ENCODE measurements around the gene PAQR7. TPM values are rescaled to one million over a fixed set of nuclear protein-coding genes. Genes with fewer than 3 reads are reported as not detected.
A peak's percentile ranks its signal among the peaks of the same experiment; 100 is the strongest.

The PAQR7 gene
- total and polyA plus RNA-seq, 2 experiments from 2014 or later = 4.0 to 5.2 TPM

DNA sequence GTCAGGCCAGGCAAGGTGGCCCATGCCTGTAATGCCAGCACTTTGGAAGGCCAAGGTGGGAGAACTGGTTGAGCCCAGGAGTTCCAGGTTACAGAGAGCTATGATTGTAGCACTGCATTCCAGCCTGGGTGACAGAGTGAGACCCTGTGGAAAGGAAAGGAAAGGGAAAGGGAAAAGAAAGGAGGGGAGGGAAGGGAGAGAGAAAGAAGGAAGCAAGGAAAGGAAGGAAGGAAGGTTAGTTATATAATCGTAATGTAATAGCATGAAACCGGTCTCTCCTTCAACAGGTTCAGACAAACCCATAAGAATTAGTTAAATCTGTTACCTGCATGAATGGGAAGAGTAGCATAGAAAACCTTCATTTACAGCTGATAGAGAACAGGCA lies 1.2 kb upstream of the PAQR7 start:
- H3K9me2 ChIP-seq (ENCODE audit: insufficient read depth) = no peaks in the 10 kb centered on the region
- H3K27me3 ChIP-seq (ENCODE audit: insufficient read depth) = peaks cover 17% of the 10 kb centered on the region
- H3K27ac ChIP-seq (ENCODE audit: low read depth) = no peak overlapping the region
- no peak for ATAC-seq
- H3K79me2 ChIP-seq (replicated peaks; ENCODE audit: insufficient read depth) = no peaks in the 10 kb centered on the region
- peak overlapping the region; percentile 78; the same call in 1 of the 2 replicates for H2AFZ ChIP-seq
- peak overlapping the region; percentile 76 for H3K4me2 ChIP-seq
- Mint-ChIP-seq H3K4me1 (peaks cover 10% of the 10 kb centered on the region), H3K9me3 (no peaks in the 10 kb centered on the region; the same call in 2 of the 3 replicates), H3K36me3 (ENCODE audit: low read depth) (no peaks in the 10 kb centered on the region), H3K27me3 (ENCODE audit: insufficient read depth, low read depth, poor library complexity) (peaks cover 5% of the 10 kb centered on the region), H3K4me3 (peak overlapping the region; percentile 73; the same call in 2 of the 3 replicates), H3K27ac (no peak overlapping the region)
- peak overlapping the region; percentile 76 for H3K4me3 ChIP-seq
- no peak for DNase-seq (ENCODE audit: low spot score)
- no peaks in the 10 kb centered on the region for H3K36me3 ChIP-seq (ENCODE audit: insufficient read depth)
- 0 out of 2 replicates have a peak, but pooled peaks cover 3% of the 10 kb centered on the region for H3F3A ChIP-seq (replicated peaks; ENCODE audit: low read depth)
- no peaks in the 10 kb centered on the region for H4K20me1 ChIP-seq (replicated peaks; ENCODE audit: insufficient read depth)
- H3K4me1 ChIP-seq (ENCODE audit: insufficient read depth) = peaks cover 6% of the 10 kb centered on the region
- TF ChIP-seq EZH2phosphoT487 (IDR thresholded peaks at IDR 0.05; ENCODE audit: unreplicated experiment) = no peak
- TF ChIP-seq CTCF (conservative IDR thresholded peaks at IDR 0.05; ENCODE audit: low read depth in 2 of 2) = no peak
- no peak for TF ChIP-seq POLR2AphosphoS5 (IDR thresholded peaks at IDR 0.05; ENCODE audit: low read depth)
- no peak for TF ChIP-seq EZH2 (IDR thresholded peaks at IDR 0.05; ENCODE audit: low read depth, unreplicated experiment)
- no peak for TF ChIP-seq ZNF331 (CRISPR knock-in tag; IDR thresholded peaks at IDR 0.05; ENCODE audit: low read depth)

- no peaks in the 10 kb centered on the region for H3K9me2 ChIP-seq (ENCODE audit: insufficient read depth)
- peak overlapping the region; percentile 76 for H3K4me3 ChIP-seq
- Mint-ChIP-seq H3K4me3 (peak overlapping the region; percentile 73), H3K4me1 (peaks cover 15% of the 10 kb centered on the region), H3K27me3 (ENCODE audit: insufficient read depth, low read depth, poor library complexity) (peaks cover 5% of the 10 kb centered on the region), H3K9me3 (no peaks in the 10 kb centered on the region; the same call in 2 of the 3 replicates), H3K36me3 (ENCODE audit: low read depth) (no peaks in the 10 kb centered on the region), H3K27ac (peak overlapping the region; percentile 32; the same call in 1 of the 2 replicates)
- peak overlapping the region; percentile 78 for H2AFZ ChIP-seq
- peak overlapping the region; percentile 76 for H3K4me2 ChIP-seq
- no peaks in the 10 kb centered on the region for H3K79me2 ChIP-seq (replicated peaks; ENCODE audit: insufficient read depth)
- H3F3A ChIP-seq (replicated peaks; ENCODE audit: low read depth) = 0 out of 2 replicates have a peak, but pooled peaks cover 3% of the 10 kb centered on the region
- peaks cover 17% of the 10 kb centered on the region for H3K27me3 ChIP-seq (ENCODE audit: insufficient read depth)
- H4K20me1 ChIP-seq (replicated peaks; ENCODE audit: insufficient read depth) = no peaks in the 10 kb centered on the region
- ATAC-seq = peak; percentile 79
- peak; percentile 82 for DNase-seq (ENCODE audit: low spot score)
- TF ChIP-seq STAT1 (IDR thresholded peaks at IDR 0.05; ENCODE audit: unreplicated experiment) (no peak), CREB1 (CRISPR knock-in tag; IDR thresholded peaks at IDR 0.05; ENCODE audit: low read depth) (no peak)
- peak overlapping the region; percentile 63 for H3K27ac ChIP-seq (ENCODE audit: low read depth)
- peaks cover 11% of the 10 kb centered on the region for H3K4me1 ChIP-seq (ENCODE audit: insufficient read depth)
- no peaks in the 10 kb centered on the region for H3K36me3 ChIP-seq (ENCODE audit: insufficient read depth)
Observed at GRCh38 chr1:25875856-25876692, 566 bp upstream of the PAQR7 start.

Measured in GM23338 (cell line).